Esophagus muscularis mucosa (tissue), 4 donors: ENCODE data around the gene RAB17. TPM values are rescaled to one million over a fixed set of nuclear protein-coding genes. Genes with fewer than 3 reads are reported as not detected.

Source experiments
- DNase-seq: peaks from one replicate; pipeline ENCODE4 v3.0.0-alpha.2; 2017; ENCODE audit errors: extremely low spot score
- H3K27ac ChIP-seq, 4 donors: fragments of 200-600 bp; sonication (generic); replicated peaks in 1 of 4; 1 replicate in 3 of 4; 2 replicates in 1 of 4; pipeline ENCODE4 v1.5.1; 2016 to 2019; ENCODE audit warnings: mild to moderate bottlenecking in 1 of 4
- H3K27me3 ChIP-seq, 4 donors: fragments of 200-600 bp; sonication (generic); one replicate each; pipeline versions ENCODE4 v1.5.1 to v1.6.0; 2016 to 2019
- H3K36me3 ChIP-seq, 4 donors: fragments of 200-600 bp; sonication (generic); one replicate each; pipeline ENCODE4 v1.5.1; 2016 to 2019
- H3K4me1 ChIP-seq, 4 donors: fragments of 200-600 bp; sonication (generic); one replicate each; pipeline ENCODE4 v1.5.1; 2016 to 2019
- H3K4me3 ChIP-seq, 4 donors: fragments of 200-600 bp; sonication (generic); 1 replicate in 2 of 4; 2 replicates in 2 of 4; pipeline ENCODE4 v1.5.1; 2016 to 2019; ENCODE audit warnings: mild to moderate bottlenecking in 4 of 4, moderate library complexity in 1 of 4
- H3K9me3 ChIP-seq, 4 donors: fragments of 200-600 bp; sonication (generic); 1 replicate in 3 of 4; 2 replicates in 1 of 4; pipeline ENCODE4 v1.5.1; 2016 to 2019
- EP300 ChIP-seq: sonication (generic); formaldehyde crosslinking; IDR thresholded peaks from one replicate; pipeline ENCODE4 v1.6.1; 2017; ENCODE audit warnings: antibody characterized with exemption
- POLR2A ChIP-seq: fragments of 450-650 bp; IDR thresholded peaks from one replicate; pipeline ENCODE4 v1.6.1; 2017; ENCODE audit warnings: antibody characterized with exemption, moderate library complexity, mild to moderate bottlenecking, low read depth
- POLR2AphosphoS5 ChIP-seq, 2 donors: sonication (generic); formaldehyde crosslinking; IDR thresholded peaks; one replicate each; pipeline ENCODE4 v1.6.1; 2017; ENCODE audit warnings: antibody characterized with exemption in 2 of 2
- WGBS: methylation state at CpG from one replicate; pipeline ENCODE4 v1.1.5; 2018; 5-methylcytosine and 5-hydroxymethylcytosine counted together
- intact Hi-C: fragments of 100-400 bp; cut with DNase I; formaldehyde crosslinking; loops from one replicate; pipeline ENCODE4 v1.15.1; 2023
- total RNA-seq, 4 donors: library from RNA; depleted of rRNA; stranded (reverse); fragments of >200 nt; gene quantifications; one replicate each; pipeline versions ENCODE4 v1.1.0 to v1.2.1, GENCODE V29; 2016
- TF ChIP-seq, protein P1 (sequence below), 3 experiments: fragments of 200-600 bp in 2 of 3; fragments of 450-650 bp in 1 of 3; sonication (generic) in 2 of 3; IDR thresholded peaks; one replicate each; pipeline ENCODE4 v1.5.1; 2017 to 2019; ENCODE audit warnings: antibody characterized with exemption in 3 of 3, mild to moderate bottlenecking in 2 of 3, moderate library complexity in 1 of 3

Gene RAB17
- total RNA-seq, 4 donors from 2014 or later: 0.83 to 3.7 (median 1.4) TPM

DNA sequence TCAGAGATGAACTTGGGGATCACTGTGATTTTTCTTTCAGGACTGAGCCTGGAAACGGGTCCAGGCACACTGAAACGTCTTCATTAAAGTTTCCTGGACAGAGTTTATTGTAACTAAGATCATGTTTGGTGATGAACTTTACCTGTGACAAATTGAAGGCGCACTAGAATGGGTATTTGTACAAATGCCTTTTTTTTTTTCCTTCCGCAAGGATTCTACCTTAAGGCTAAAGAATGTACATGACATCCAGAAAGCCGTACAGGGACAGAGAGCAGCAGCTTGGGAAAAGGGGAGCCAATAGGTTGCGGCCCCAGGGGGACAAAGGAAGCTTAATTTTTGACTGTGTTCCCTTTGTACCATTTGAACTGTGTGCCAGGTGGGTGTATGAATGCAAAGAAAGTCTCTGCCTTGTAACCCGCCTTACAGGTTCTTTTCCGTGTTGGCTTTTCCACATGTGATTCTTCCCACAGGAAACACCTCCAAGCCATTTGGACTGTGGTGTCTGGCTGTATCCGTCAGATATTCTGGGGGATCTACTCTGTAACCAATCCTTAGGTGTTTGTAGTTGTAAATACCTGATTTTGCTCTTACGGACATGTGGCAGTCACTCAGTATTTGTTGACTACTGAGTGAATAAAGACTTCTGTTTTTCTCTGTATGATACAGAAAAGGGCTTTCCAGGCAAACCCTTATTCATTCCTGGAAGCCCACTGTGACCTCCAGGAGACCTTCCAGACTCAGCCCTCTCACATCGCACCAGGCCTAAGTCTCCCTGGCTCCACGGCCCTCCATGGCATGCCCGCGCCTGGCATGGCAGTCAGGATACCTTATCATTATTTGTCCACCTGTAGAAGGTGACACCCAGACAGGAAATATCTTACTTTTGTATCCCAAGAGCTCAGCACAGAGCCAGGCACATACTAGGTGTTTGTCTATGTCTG is 38.0 kb upstream of the RAB17 start:
- intact Hi-C loops: no loop called here
- TF ChIP-seq POLR2AphosphoS5 (IDR thresholded peaks at IDR 0.05) (no peak), POLR2A (no peak), EP300 (no peak)
- TF ChIP-seq, protein P1, sequence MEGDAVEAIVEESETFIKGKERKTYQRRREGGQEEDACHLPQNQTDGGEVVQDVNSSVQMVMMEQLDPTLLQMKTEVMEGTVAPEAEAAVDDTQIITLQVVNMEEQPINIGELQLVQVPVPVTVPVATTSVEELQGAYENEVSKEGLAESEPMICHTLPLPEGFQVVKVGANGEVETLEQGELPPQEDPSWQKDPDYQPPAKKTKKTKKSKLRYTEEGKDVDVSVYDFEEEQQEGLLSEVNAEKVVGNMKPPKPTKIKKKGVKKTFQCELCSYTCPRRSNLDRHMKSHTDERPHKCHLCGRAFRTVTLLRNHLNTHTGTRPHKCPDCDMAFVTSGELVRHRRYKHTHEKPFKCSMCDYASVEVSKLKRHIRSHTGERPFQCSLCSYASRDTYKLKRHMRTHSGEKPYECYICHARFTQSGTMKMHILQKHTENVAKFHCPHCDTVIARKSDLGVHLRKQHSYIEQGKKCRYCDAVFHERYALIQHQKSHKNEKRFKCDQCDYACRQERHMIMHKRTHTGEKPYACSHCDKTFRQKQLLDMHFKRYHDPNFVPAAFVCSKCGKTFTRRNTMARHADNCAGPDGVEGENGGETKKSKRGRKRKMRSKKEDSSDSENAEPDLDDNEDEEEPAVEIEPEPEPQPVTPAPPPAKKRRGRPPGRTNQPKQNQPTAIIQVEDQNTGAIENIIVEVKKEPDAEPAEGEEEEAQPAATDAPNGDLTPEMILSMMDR (IDR thresholded peaks at IDR 0.05): no peak
- no peak for DNase-seq
- no peaks in the 10 kb centered on the region for H3K27me3 ChIP-seq
- H3K4me3 ChIP-seq: peak overlapping the region; percentile 83 to 95 (median 86)
- WGBS: 45% methylated on average over 14 of the region's 14 CpGs
- H3K27ac ChIP-seq: peak overlapping the region; percentile 89 to 92 (median 90)
- H3K36me3 ChIP-seq: peaks cover 0 to 9% (median 2%) of the 10 kb centered on the region in 4 donors
- peaks cover 49 to 77% (median 73%) of the 10 kb centered on the region in 4 donors for H3K4me1 ChIP-seq
- no peaks in the 10 kb centered on the region for H3K9me3 ChIP-seq

DNA sequence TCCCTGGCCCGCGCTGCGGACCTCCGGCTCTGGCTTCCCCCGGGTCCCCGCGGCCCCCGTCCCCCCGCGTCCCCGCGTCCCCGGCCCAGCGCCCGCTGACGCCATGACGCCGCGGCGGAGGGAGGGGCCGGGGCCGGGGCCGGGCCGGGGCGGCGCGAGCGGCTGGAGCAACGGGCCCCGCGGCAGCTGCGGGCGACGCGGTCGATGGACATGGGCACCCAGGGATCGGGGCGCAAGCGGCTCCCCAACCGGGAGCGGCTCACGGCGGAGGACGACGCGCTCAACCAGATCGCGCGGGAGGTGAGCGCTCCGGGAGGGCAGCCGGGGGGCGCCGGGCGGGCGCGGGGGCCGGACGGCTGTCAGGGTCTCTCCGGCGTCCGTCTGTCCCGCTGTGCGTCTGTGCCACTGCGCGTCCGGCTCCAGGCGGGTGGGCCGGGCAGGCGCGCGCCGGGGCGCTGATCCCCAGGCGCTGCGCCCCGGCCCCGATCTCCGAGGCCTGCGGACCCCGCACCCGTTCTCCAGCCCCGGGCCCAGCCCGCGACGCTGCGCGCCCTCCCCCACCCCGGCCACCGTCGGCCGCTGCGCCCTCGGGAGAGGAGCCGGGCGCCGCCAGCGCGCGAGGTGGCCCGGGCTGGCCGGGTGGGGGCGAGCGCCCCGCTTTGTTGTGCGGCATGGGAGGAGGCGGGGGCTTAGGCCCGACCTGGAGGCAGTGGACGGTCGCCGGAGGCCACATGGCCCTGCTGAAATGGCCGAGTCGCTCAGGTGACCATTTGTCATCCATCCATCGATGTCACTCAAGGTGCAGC is 37.1 kb upstream of the RAB17 start, which contains the start of gene LRRFIP1:
TSS of gene LRRFIP1 (plus strand) at position 147 of the 806 bp plus-strand sequence. CDS start at position 205, 58 bp downstream.
- DNase-seq: no peak
- TF ChIP-seq EP300 (no peak), POLR2A (peak; percentile 27), POLR2AphosphoS5 (IDR thresholded peaks at IDR 0.05) (peak; percentile 24 to 65)
- TF ChIP-seq, protein P1 (IDR thresholded peaks at IDR 0.05): peak; percentile 12 to 24 (median 14)
- Histone ChIP-seq H3K4me1 (peaks cover 40 to 69% (median 64%) of the 10 kb centered on the region in 4 donors), H3K27ac (peak within 1 kb of the TSS; percentile 89 to 92 (median 90)), H3K9me3 (no peaks in the 10 kb centered on the region), H3K36me3 (peaks cover 0 to 9% (median 2%) of the 10 kb centered on the region in 4 donors), H3K27me3 (no peaks in the 10 kb centered on the region), H3K4me3 (peak within 1 kb of the TSS; percentile 83 to 95 (median 86))
- intact Hi-C loops: no loop called here
- WGBS: 1% methylated on average over 14 of the region's 114 CpGs

DNA sequence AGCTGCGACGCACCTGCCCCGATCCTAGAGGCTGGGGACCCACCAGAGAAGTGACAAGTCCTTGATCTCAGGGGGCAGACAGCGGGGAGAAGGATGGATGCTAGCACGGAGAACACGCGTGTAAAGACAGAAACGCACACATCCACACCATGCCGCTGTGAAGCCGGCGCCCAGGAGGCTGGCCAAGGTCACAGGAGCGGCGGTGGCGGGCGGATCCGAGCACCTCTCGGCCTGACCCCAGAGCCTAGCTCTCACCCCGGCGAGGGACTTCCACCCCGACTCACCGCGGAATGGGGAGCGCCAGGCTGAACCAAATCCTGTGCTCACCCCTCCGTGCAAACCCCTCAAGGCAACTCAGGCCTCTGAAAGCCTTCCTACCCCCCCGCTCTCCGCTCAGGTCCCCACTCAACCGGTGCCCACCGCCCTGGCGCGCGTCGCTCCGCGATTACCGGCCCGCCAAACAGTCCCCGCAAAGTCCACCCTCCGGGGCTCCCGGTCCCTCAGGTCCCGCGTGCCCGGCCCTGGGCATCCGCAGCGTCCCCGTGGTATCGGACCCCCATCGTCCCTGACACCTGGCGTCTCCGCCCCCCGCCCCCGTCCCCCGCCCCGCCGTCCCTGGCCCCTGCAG is 36.4 kb upstream of the RAB17 start:
- no peaks in the 10 kb centered on the region for H3K27me3 ChIP-seq
- H3K27ac ChIP-seq: peak overlapping the region; percentile 89 to 92 (median 90)
- no peaks in the 10 kb centered on the region for H3K9me3 ChIP-seq
- DNase-seq: no peak
- H3K4me1 ChIP-seq: peaks cover 34 to 61% (median 57%) of the 10 kb centered on the region in 4 donors
- WGBS: 36% methylated on average over 15 of the region's 54 CpGs
- H3K4me3 ChIP-seq: peak overlapping the region; percentile 83 to 95 (median 86)
- peaks cover 0 to 4% (median 2%) of the 10 kb centered on the region in 4 donors for H3K36me3 ChIP-seq
- TF ChIP-seq, protein P1 (IDR thresholded peaks at IDR 0.05): no peak
- TF ChIP-seq POLR2A (no peak), POLR2AphosphoS5 (IDR thresholded peaks at IDR 0.05) (no peak), EP300 (no peak)
- intact Hi-C loops: no loop called here

DNA sequence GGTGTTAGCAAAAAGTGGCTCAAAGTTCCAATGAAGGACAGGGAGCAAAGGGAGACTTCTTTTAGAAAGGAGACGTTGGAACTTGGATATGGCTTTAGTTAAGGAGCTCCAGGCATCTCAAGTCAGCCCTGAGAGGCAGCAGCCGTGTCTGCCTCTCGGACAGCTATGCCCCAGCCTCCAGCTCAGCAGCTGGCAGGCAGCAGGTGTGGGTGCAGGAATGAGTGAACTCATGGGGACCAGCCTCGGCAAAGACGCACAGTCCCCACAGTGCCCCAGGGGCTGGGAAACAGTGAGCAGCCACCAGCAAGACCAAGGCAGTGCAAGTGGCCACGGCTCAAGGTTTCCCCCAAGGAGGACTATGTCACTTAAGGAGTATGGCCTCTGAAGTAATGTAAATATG is 35.2 kb upstream of the RAB17 start:
- DNase-seq: no peak
- no peak overlapping the region for H3K4me3 ChIP-seq
- H3K27me3 ChIP-seq: no peaks in the 10 kb centered on the region
- H3K36me3 ChIP-seq: no peaks in the 10 kb centered on the region
- no peaks in the 10 kb centered on the region for H3K9me3 ChIP-seq
- intact Hi-C loops: no loop called here
- H3K4me1 ChIP-seq: peaks cover 25 to 50% (median 48%) of the 10 kb centered on the region in 4 donors
- peak overlapping the region; percentile 18 to 92 (median 89) for H3K27ac ChIP-seq
- TF ChIP-seq POLR2A (no peak), EP300 (no peak), POLR2AphosphoS5 (IDR thresholded peaks at IDR 0.05) (no peak)
- TF ChIP-seq, protein P1 (IDR thresholded peaks at IDR 0.05): no peak
- 62% methylated on average over 6 of the region's 6 CpGs for WGBS
